OCI-LY7 (cell line): ENCODE data around the gene FLNC.

Experiments used
- EZH2phosphoT487 ChIP-seq: fragments of 200-600 bp; sonication (generic); IDR thresholded peaks from 2 replicates; pipeline ENCODE4 v1.6.1; 2018; ENCODE audit warnings: low read depth, borderline replicate concordance, mild to moderate bottlenecking, mixed run types, antibody characterized with exemption, low read length, moderate library complexity, mixed read lengths
- TF ChIP-seq, protein P1 (sequence below): fragments of 200-600 bp; sonication (generic); conservative IDR thresholded peaks from 2 replicates; pipeline ENCODE4 v1.5.1; 2014; ENCODE audit warnings: mild to moderate bottlenecking, antibody characterized with exemption, low read length, moderate library complexity, mixed read lengths

DNA sequence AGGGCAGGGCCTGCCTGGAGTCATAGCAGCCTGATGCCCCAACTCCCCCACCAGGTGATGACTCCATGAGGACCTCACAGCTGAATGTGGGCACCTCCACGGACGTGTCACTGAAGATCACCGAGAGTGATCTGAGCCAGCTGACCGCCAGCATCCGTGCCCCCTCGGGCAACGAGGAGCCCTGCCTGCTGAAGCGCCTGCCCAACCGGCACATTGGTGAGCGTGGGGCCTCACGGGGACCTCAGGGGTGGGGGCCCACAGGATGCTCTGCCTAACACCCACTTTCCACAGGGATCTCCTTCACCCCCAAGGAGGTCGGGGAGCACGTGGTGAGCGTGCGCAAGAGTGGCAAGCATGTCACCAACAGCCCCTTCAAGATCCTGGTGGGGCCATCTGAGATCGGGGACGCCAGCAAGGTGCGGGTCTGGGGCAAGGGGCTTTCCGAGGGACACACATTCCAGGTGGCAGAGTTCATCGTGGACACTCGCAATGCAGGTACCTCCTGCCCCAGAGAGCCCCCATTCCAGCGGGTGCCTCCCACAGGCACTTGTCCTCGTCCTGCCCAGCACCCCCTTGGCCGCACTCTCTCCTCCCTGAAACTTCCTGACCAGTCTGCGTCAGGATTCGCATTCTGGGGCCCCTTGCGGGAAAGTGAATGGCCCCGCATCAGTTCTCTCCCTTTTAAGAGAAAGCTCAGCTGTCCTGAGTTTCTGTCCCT lies 22.5 kb downstream of the FLNC start:
- TF ChIP-seq, protein P1, sequence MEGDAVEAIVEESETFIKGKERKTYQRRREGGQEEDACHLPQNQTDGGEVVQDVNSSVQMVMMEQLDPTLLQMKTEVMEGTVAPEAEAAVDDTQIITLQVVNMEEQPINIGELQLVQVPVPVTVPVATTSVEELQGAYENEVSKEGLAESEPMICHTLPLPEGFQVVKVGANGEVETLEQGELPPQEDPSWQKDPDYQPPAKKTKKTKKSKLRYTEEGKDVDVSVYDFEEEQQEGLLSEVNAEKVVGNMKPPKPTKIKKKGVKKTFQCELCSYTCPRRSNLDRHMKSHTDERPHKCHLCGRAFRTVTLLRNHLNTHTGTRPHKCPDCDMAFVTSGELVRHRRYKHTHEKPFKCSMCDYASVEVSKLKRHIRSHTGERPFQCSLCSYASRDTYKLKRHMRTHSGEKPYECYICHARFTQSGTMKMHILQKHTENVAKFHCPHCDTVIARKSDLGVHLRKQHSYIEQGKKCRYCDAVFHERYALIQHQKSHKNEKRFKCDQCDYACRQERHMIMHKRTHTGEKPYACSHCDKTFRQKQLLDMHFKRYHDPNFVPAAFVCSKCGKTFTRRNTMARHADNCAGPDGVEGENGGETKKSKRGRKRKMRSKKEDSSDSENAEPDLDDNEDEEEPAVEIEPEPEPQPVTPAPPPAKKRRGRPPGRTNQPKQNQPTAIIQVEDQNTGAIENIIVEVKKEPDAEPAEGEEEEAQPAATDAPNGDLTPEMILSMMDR: no peak
- TF ChIP-seq EZH2phosphoT487: no peak
